B cell (primary cell): ENCODE results near the gene HLA-G. TPM values are rescaled to one million over a fixed set of nuclear protein-coding genes. Genes with fewer than 3 reads are reported as not detected.

Source experiments
- ATAC-seq: fragments of 200-7000 bp; cut with Tn5 transposase; one replicate; pipeline ENCODE4 v1.10.0; 2021; ENCODE audit warnings: low read depth, mild to moderate bottlenecking, moderate number of reproducible peaks, moderate library complexity
- CTCF ChIA-PET: fragments of 350-600 bp; sonication (Branson Sonifier 250); formaldehyde crosslinking; loops from one replicate; lab custom pipeline; 2021; ENCODE audit warnings: antibody characterized with exemption, inconsistent platforms; lab: Charles Lee
- POLR2A ChIA-PET: fragments of 350-600 bp; sonication (Branson Sonifier 250); formaldehyde crosslinking; loops from one replicate; lab custom pipeline; 2021; ENCODE audit warnings: antibody characterized with exemption; lab: Charles Lee
- DNase-seq: peaks from one replicate; pipeline ENCODE4 v3.0.0; 2013
- H2AFZ ChIP-seq: 2 replicates; pipeline ENCODE4 v1.6.1; 2012; ENCODE audit warnings: mild to moderate bottlenecking, low read depth, low read length; ENCODE audit not compliant: insufficient read depth, poor library complexity, severe bottlenecking
- H3K27ac ChIP-seq, 2 donors: 1 replicate in 1 of 2; 2 replicates in 1 of 2; pipeline ENCODE4 v1.5.1; 2012 to 2013; ENCODE audit warnings: low read length in 2 of 2, mild to moderate bottlenecking in 2 of 2, moderate library complexity in 1 of 2
- H3K27me3 ChIP-seq, 4 experiments: fragments of 200-600 bp in 1 of 4; sonication (generic) in 1 of 4; replicated peaks in 1 of 4; 1 replicate in 2 of 4; 2 replicates in 2 of 4; pipeline versions ENCODE4 v1.6.1 to v1.7.0; 2013 to 2016; ENCODE audit warnings: low read length in 3 of 4, mild to moderate bottlenecking in 2 of 4, mixed read lengths in 1 of 4, moderate library complexity in 1 of 4; ENCODE audit not compliant: insufficient read depth in 4 of 4, control insufficient read depth in 3 of 4; ENCODE audit errors: control extremely low read depth in 1 of 4
- H3K36me3 ChIP-seq, 2 experiments: replicated peaks in 1 of 2; 1 replicate in 1 of 2; 2 replicates in 1 of 2; pipeline versions ENCODE4 v1.6.1 to v1.7.1; 2013; ENCODE audit warnings: low read length in 1 of 2; ENCODE audit not compliant: insufficient read depth in 2 of 2, control insufficient read depth in 1 of 2; ENCODE audit errors: control extremely low read depth in 1 of 2, extremely low read depth in 1 of 2
- H3K4me1 ChIP-seq, 2 donors: fragments of 200-600 bp in 1 of 2; sonication (generic) in 1 of 2; 1 replicate in 1 of 2; 2 replicates in 1 of 2; pipeline versions ENCODE4 v1.5.1 to v1.6.1; 2013 to 2017; ENCODE audit warnings: low read length in 2 of 2; ENCODE audit not compliant: control insufficient read depth in 2 of 2, insufficient read depth in 2 of 2
- H3K4me2 ChIP-seq: replicated peaks from 2 replicates; pipeline ENCODE3; 2012; ENCODE audit warnings: mild to moderate bottlenecking, low read depth, low read length; ENCODE audit not compliant: poor library complexity, severe bottlenecking
- H3K4me3 ChIP-seq, 5 experiments: fragments of 200-600 bp in 1 of 5; sonication (generic) in 1 of 5; 1 replicate in 3 of 5; 2 replicates in 2 of 5; pipeline versions ENCODE4 v1.5.1 to v1.7.0; 2011 to 2016; ENCODE audit warnings: low read length in 4 of 5, mild to moderate bottlenecking in 4 of 5, low read depth in 2 of 5, control low read depth in 1 of 5, moderate library complexity in 1 of 5; ENCODE audit not compliant: insufficient read depth in 1 of 5; ENCODE audit errors: control extremely low read depth in 1 of 5, extremely low read depth in 1 of 5
- H3K79me2 ChIP-seq: fragments of 200-600 bp; sonication (generic); one replicate; pipeline ENCODE4 v1.6.0; 2016; ENCODE audit warnings: low read length; ENCODE audit not compliant: control insufficient read depth, insufficient read depth
- H3K9ac ChIP-seq: fragments of 200-600 bp; sonication (generic); 2 replicates; pipeline ENCODE4 v1.6.1; 2017; ENCODE audit warnings: mild to moderate bottlenecking, low read length, moderate library complexity
- H3K9me3 ChIP-seq, 3 donors: one replicate each; pipeline versions ENCODE4 v1.6.1 to v1.7.1; 2013; ENCODE audit warnings: low read length in 2 of 3; ENCODE audit not compliant: control insufficient read depth in 2 of 3, insufficient read depth in 1 of 3; ENCODE audit errors: control extremely low read depth in 1 of 3
- H4K20me1 ChIP-seq: 2 replicates; pipeline ENCODE4 v1.6.0; 2012; ENCODE audit warnings: mild to moderate bottlenecking, low read length; ENCODE audit not compliant: insufficient read depth, control insufficient read depth, poor library complexity, severe bottlenecking
- H3K27ac Mint-ChIP-seq: one replicate; pipeline ENCODE4 v1.8.0; 2021; ENCODE audit warnings: mixed read lengths
- H3K27me3 Mint-ChIP-seq: one replicate; pipeline ENCODE4 v1.8.0; 2021; ENCODE audit warnings: mixed read lengths
- H3K4me1 Mint-ChIP-seq: one replicate; pipeline ENCODE4 v1.8.0; 2021; ENCODE audit warnings: mixed read lengths
- H3K4me3 Mint-ChIP-seq: one replicate; pipeline ENCODE4 v1.8.0; 2021; ENCODE audit warnings: mixed read lengths
- H3K9me3 Mint-ChIP-seq: one replicate; pipeline ENCODE4 v1.8.0; 2022; ENCODE audit warnings: mixed read lengths; ENCODE audit not compliant: insufficient read depth
- CTCF ChIP-seq: fragments of 200-600 bp; IDR thresholded peaks from one replicate; pipeline ENCODE4 v1.8.0; 2022; ENCODE audit warnings: antibody characterized with exemption, mild to moderate bottlenecking
- EZH2 ChIP-seq: IDR thresholded peaks from 2 replicates; pipeline ENCODE4 v1.6.1; 2012; ENCODE audit warnings: borderline replicate concordance, low read depth, mild to moderate bottlenecking, moderate library complexity, low read length; ENCODE audit not compliant: insufficient read depth, poor library complexity, severe bottlenecking
- WGBS: methylation state at CpG from one replicate; pipeline ENCODE4 v1.1.5; 2013; ENCODE audit warnings: missing lambda C conversion rate; ENCODE audit not compliant: insufficient coverage; 5-methylcytosine and 5-hydroxymethylcytosine counted together
- intact Hi-C: fragments of 100-400 bp; cut with micrococcal nuclease; formaldehyde crosslinking; loops from one replicate; pipeline ENCODE4 v1.10.0; 2022
- polyA plus RNA-seq: library from polyadenylated mRNA; depleted of rRNA; stranded (reverse); fragments of >200 nt; gene quantifications from 2 replicates; pipeline ENCODE4 v1.2.3, GENCODE V29; 2012
- total RNA-seq, 2 donors: library from RNA; stranded (reverse); fragments of 120-200 nt in 1 of 2; gene quantifications; 1 replicate in 1 of 2; 2 replicates in 1 of 2; pipeline versions ENCODE4 v1.2.3 to v1.2.4, GENCODE V29; 2013 to 2022

HLA-G gene
- total and polyA plus RNA-seq, 2 donors (not counting 1 experiment from before 2014, with no cell fraction given): 1.2 to 8.8 TPM

- Histone ChIP-seq H3K4me3 (no peak overlapping the region), H2AFZ (no peak overlapping the region), H3K79me2 (no peaks in the 10 kb centered on the region), H3K36me3 (no peaks in the 10 kb centered on the region), H3K27ac (no peak overlapping the region), H3K9ac (no peak overlapping the region), H4K20me1 (no peaks in the 10 kb centered on the region), H3K27me3 (peaks cover 0 to 23% (median 9%) of the 10 kb centered on the region in 4 experiments), H3K4me1 (peaks cover 5 to 16% of the 10 kb centered on the region in 2 donors), H3K9me3 (peaks cover 0 to 4% (median 3%) of the 10 kb centered on the region in 3 donors), H3K4me2 (no peak overlapping the region)
- DNase-seq (no peak), ATAC-seq (no peak)
- Mint-ChIP-seq H3K4me3 (no peak overlapping the region), H3K27me3 (peaks cover 42% of the 10 kb centered on the region), H3K9me3 (peaks cover 4% of the 10 kb centered on the region), H3K27ac (no peak overlapping the region), H3K4me1 (peaks cover 19% of the 10 kb centered on the region)
- TF ChIP-seq CTCF: no peak
- TF ChIP-seq EZH2: no peak
- WGBS: no CpG with 5 or more reads among the region's 1 CpG
- CTCF ChIA-PET: no interaction called here
- intact Hi-C loops: no loop called here
- POLR2A ChIA-PET: interaction anchor here (0.6 kb wide), 1 partner anchor 890 kb away, joined by 12 read pairs; no protein-coding TSS in a partner anchor
These were observed 38.4 kb upstream of the HLA-G start for GRCh38 chr6:29789176-29789575.

- Mint-ChIP-seq H3K27me3 (peaks cover 45% of the 10 kb centered on the region), H3K27ac (no peak overlapping the region), H3K9me3 (peaks cover 4% of the 10 kb centered on the region), H3K4me3 (peak overlapping the region; percentile 49), H3K4me1 (peaks cover 19% of the 10 kb centered on the region)
- Histone ChIP-seq H3K4me1 (peaks cover 5 to 16% of the 10 kb centered on the region in 2 donors), H3K4me2 (no peak overlapping the region), H3K27ac (no peak overlapping the region), H2AFZ (no peak overlapping the region), H4K20me1 (no peaks in the 10 kb centered on the region), H3K9ac (no peak overlapping the region), H3K27me3 (peaks cover 0 to 28% (median 16%) of the 10 kb centered on the region in 4 experiments), H3K36me3 (no peaks in the 10 kb centered on the region), H3K79me2 (no peaks in the 10 kb centered on the region), H3K4me3 (no peak overlapping the region), H3K9me3 (peaks cover 0 to 4% (median 3%) of the 10 kb centered on the region in 3 donors)
- ATAC-seq: no peak
- DNase-seq: no peak
- CTCF ChIA-PET: no interaction called here
- 95% methylated on average over 2 of the region's 3 CpGs for WGBS
- POLR2A ChIA-PET: no interaction called here
- intact Hi-C loops: no loop called here
- TF ChIP-seq CTCF: no peak
- TF ChIP-seq EZH2: no peak
These were observed 37.0 kb upstream of the HLA-G start for GRCh38 chr6:29790626-29791025.
